HEK293 (cell line): ENCODE measurements around the gene STUB1.

ENCODE experiments used
- KLF1 ChIP-seq: fragments of 450-650 bp; formaldehyde crosslinking; IDR thresholded peaks from 2 replicates; pipeline ENCODE4 v1.5.1; 2016; ENCODE audit warnings: missing biosample characterization, missing genetic modification characterization
- KLF16 ChIP-seq: fragments of 450-650 bp; formaldehyde crosslinking; IDR thresholded peaks from 2 replicates; pipeline ENCODE4 v1.5.1; 2017; ENCODE audit warnings: missing biosample characterization, missing genetic modification characterization
- MYNN ChIP-seq: fragments of 450-650 bp; formaldehyde crosslinking; IDR thresholded peaks from 2 replicates; pipeline ENCODE4 v1.5.1; 2016; ENCODE audit warnings: missing biosample characterization, missing genetic modification characterization, borderline replicate concordance
- SCRT2 ChIP-seq: fragments of 450-650 bp; formaldehyde crosslinking; IDR thresholded peaks from 2 replicates; pipeline ENCODE4 v1.5.1; 2016; ENCODE audit warnings: missing biosample characterization, missing genetic modification characterization
- SETDB1 ChIP-seq: IDR thresholded peaks from one replicate; pipeline ENCODE4 v1.6.1; 2017; ENCODE audit warnings: mild to moderate bottlenecking, low read length, moderate library complexity, mixed read lengths; ENCODE audit not compliant: insufficient read length
- SP7 ChIP-seq: fragments of 450-650 bp; formaldehyde crosslinking; IDR thresholded peaks from 2 replicates; pipeline ENCODE4 v1.5.1; 2016; ENCODE audit warnings: missing biosample characterization, missing genetic modification characterization
- ZNF121 ChIP-seq: fragments of 450-650 bp; formaldehyde crosslinking; IDR thresholded peaks from 2 replicates; pipeline ENCODE4 v1.5.1; 2016; ENCODE audit warnings: missing biosample characterization, missing genetic modification characterization
- ZNF202 ChIP-seq: fragments of 450-650 bp; formaldehyde crosslinking; IDR thresholded peaks from 2 replicates; pipeline ENCODE4 v1.5.1; 2016; ENCODE audit warnings: missing biosample characterization, missing genetic modification characterization, borderline replicate concordance
- ZNF221 ChIP-seq: fragments of 450-650 bp; formaldehyde crosslinking; IDR thresholded peaks from 2 replicates; pipeline ENCODE4 v1.5.1; 2017; ENCODE audit warnings: missing biosample characterization, missing genetic modification characterization, borderline replicate concordance
- ZNF341 ChIP-seq: fragments of 450-650 bp; formaldehyde crosslinking; IDR thresholded peaks from 2 replicates; pipeline ENCODE4; 2016; ENCODE audit warnings: low read depth, missing biosample characterization, missing genetic modification characterization
- ZNF391 ChIP-seq: fragments of 450-650 bp; formaldehyde crosslinking; IDR thresholded peaks from 2 replicates; pipeline ENCODE4 v1.5.1; 2016; ENCODE audit warnings: low read depth, missing biosample characterization, missing genetic modification characterization, borderline replicate concordance
- ZNF571 ChIP-seq: fragments of 450-650 bp; formaldehyde crosslinking; IDR thresholded peaks from 2 replicates; pipeline ENCODE4 v1.5.0; 2017; ENCODE audit warnings: missing biosample characterization, missing genetic modification characterization
- ZNF624 ChIP-seq: fragments of 450-650 bp; formaldehyde crosslinking; IDR thresholded peaks from 2 replicates; pipeline ENCODE4 v1.5.1; 2017; ENCODE audit warnings: missing biosample characterization, missing genetic modification characterization
- ZNF660 ChIP-seq: fragments of 450-650 bp; IDR thresholded peaks from 2 replicates; pipeline ENCODE4 v1.5.1; 2018; ENCODE audit warnings: missing biosample characterization, mild to moderate bottlenecking, missing genetic modification characterization
- ZNF664 ChIP-seq: fragments of 450-650 bp; formaldehyde crosslinking; IDR thresholded peaks from 2 replicates; pipeline ENCODE4 v1.5.1; 2016; ENCODE audit warnings: missing biosample characterization, missing genetic modification characterization
- ZNF791 ChIP-seq: fragments of 450-650 bp; formaldehyde crosslinking; IDR thresholded peaks from 2 replicates; pipeline ENCODE4 v1.5.1; 2016; ENCODE audit warnings: missing biosample characterization, missing genetic modification characterization
- ZNF792 ChIP-seq: fragments of 450-650 bp; formaldehyde crosslinking; IDR thresholded peaks from 2 replicates; pipeline ENCODE4 v1.5.1; 2016; ENCODE audit warnings: missing biosample characterization, missing genetic modification characterization
- ZSCAN23 ChIP-seq: fragments of 450-650 bp; formaldehyde crosslinking; IDR thresholded peaks from 2 replicates; pipeline ENCODE4 v1.5.1; 2016; ENCODE audit warnings: missing biosample characterization, missing genetic modification characterization
- TF ChIP-seq, protein P1 (sequence below): IDR thresholded peaks from 2 replicates; pipeline ENCODE4 v1.6.1; 2011; ENCODE audit warnings: mild to moderate bottlenecking, low read depth, low read length, borderline replicate concordance
- TF ChIP-seq, protein P2 (sequence below): fragments of 450-650 bp; formaldehyde crosslinking; IDR thresholded peaks from 2 replicates; pipeline ENCODE4 v1.5.1; 2016; ENCODE audit warnings: missing biosample characterization, missing genetic modification characterization
- TF ChIP-seq, protein P3 (sequence below): fragments of 450-650 bp; formaldehyde crosslinking; IDR thresholded peaks from 2 replicates; pipeline ENCODE4 v1.5.1; 2016; ENCODE audit warnings: missing biosample characterization, missing genetic modification characterization, borderline replicate concordance
- TF ChIP-seq, protein P4 (sequence below): fragments of 450-650 bp; formaldehyde crosslinking; IDR thresholded peaks from 2 replicates; pipeline ENCODE4 v1.5.1; 2016; ENCODE audit warnings: missing biosample characterization, missing genetic modification characterization
- TF ChIP-seq, protein P5 (sequence below): fragments of 450-650 bp; formaldehyde crosslinking; IDR thresholded peaks from 2 replicates; pipeline ENCODE4 v1.5.1; 2016; ENCODE audit warnings: missing biosample characterization, missing genetic modification characterization
- TF ChIP-seq, protein P6 (sequence below): fragments of 450-650 bp; formaldehyde crosslinking; IDR thresholded peaks from 2 replicates; pipeline ENCODE4 v1.5.1; 2016; ENCODE audit warnings: missing biosample characterization, missing genetic modification characterization, borderline replicate concordance

Gene STUB1

DNA sequence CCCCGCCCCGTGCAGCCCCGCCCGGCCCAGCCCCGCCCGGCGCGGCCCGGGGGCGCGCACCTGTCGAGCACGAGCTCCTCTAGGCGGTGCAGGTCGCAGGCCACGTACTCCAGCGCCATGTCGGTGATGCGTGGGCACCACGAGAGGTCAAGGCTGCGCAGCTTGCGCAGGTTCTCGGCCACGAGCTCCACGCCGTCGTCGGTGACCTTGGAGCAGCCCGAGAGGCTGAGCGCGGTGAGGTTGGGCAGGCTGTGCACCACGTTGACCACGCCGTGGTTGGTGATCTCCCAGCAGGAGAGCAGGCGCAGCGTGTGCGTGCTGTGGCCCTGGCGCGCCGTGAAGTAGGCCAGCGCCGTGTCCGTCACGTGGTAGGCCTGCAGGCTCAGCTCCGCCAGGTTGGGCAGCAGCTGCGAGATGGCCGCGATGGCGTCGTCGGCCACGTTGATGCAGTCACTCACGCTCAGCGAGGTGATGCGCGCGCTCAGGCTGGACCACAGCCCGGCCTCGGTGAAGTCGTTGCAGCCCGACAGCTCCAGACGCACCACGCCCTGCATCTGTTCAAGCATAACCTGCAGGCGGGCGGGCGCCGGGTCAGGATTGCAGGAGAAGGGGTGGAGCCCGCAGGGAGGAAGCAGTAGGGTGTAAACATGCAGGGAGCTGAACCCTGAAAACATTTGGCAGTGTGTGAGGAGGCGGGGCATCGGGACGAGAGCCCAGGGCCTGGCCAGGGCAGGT, 15.3 kb downstream of the STUB1 start (continued):
- TF ChIP-seq KLF1 (tag by site-specific recombination) (peak; percentile 99), ZNF202 (no peak), SP7 (tag by site-specific recombination) (peak; percentile 58), KLF16 (tag by site-specific recombination) (0 out of 2 replicates have a peak, but pooled peaks have one; percentile 17), SETDB1 (no peak), ZNF664 (tag by site-specific recombination) (no peak), ZNF791 (tag by site-specific recombination) (no peak), ZNF624 (tag by site-specific recombination) (no peak), ZNF792 (no peak), ZNF660 (tag by site-specific recombination) (no peak), ZNF221 (tag by site-specific recombination) (no peak), ZNF341 (tag by site-specific recombination) (no peak), SCRT2 (tag by site-specific recombination) (peak; percentile 74), ZSCAN23 (tag by site-specific recombination) (no peak), ZNF571 (tag by site-specific recombination) (no peak), ZNF391 (tag by site-specific recombination) (peak; percentile 70; the same call in 1 of the 2 replicates), ZNF121 (tag by site-specific recombination) (no peak), MYNN (tag by site-specific recombination) (no peak)
- TF ChIP-seq, protein P1, sequence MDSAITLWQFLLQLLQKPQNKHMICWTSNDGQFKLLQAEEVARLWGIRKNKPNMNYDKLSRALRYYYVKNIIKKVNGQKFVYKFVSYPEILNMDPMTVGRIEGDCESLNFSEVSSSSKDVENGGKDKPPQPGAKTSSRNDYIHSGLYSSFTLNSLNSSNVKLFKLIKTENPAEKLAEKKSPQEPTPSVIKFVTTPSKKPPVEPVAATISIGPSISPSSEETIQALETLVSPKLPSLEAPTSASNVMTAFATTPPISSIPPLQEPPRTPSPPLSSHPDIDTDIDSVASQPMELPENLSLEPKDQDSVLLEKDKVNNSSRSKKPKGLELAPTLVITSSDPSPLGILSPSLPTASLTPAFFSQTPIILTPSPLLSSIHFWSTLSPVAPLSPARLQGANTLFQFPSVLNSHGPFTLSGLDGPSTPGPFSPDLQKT: no peak
- TF ChIP-seq, protein P2, sequence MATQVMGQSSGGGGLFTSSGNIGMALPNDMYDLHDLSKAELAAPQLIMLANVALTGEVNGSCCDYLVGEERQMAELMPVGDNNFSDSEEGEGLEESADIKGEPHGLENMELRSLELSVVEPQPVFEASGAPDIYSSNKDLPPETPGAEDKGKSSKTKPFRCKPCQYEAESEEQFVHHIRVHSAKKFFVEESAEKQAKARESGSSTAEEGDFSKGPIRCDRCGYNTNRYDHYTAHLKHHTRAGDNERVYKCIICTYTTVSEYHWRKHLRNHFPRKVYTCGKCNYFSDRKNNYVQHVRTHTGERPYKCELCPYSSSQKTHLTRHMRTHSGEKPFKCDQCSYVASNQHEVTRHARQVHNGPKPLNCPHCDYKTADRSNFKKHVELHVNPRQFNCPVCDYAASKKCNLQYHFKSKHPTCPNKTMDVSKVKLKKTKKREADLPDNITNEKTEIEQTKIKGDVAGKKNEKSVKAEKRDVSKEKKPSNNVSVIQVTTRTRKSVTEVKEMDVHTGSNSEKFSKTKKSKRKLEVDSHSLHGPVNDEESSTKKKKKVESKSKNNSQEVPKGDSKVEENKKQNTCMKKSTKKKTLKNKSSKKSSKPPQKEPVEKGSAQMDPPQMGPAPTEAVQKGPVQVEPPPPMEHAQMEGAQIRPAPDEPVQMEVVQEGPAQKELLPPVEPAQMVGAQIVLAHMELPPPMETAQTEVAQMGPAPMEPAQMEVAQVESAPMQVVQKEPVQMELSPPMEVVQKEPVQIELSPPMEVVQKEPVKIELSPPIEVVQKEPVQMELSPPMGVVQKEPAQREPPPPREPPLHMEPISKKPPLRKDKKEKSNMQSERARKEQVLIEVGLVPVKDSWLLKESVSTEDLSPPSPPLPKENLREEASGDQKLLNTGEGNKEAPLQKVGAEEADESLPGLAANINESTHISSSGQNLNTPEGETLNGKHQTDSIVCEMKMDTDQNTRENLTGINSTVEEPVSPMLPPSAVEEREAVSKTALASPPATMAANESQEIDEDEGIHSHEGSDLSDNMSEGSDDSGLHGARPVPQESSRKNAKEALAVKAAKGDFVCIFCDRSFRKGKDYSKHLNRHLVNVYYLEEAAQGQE (tag by site-specific recombination): no peak
- TF ChIP-seq, protein P3, sequence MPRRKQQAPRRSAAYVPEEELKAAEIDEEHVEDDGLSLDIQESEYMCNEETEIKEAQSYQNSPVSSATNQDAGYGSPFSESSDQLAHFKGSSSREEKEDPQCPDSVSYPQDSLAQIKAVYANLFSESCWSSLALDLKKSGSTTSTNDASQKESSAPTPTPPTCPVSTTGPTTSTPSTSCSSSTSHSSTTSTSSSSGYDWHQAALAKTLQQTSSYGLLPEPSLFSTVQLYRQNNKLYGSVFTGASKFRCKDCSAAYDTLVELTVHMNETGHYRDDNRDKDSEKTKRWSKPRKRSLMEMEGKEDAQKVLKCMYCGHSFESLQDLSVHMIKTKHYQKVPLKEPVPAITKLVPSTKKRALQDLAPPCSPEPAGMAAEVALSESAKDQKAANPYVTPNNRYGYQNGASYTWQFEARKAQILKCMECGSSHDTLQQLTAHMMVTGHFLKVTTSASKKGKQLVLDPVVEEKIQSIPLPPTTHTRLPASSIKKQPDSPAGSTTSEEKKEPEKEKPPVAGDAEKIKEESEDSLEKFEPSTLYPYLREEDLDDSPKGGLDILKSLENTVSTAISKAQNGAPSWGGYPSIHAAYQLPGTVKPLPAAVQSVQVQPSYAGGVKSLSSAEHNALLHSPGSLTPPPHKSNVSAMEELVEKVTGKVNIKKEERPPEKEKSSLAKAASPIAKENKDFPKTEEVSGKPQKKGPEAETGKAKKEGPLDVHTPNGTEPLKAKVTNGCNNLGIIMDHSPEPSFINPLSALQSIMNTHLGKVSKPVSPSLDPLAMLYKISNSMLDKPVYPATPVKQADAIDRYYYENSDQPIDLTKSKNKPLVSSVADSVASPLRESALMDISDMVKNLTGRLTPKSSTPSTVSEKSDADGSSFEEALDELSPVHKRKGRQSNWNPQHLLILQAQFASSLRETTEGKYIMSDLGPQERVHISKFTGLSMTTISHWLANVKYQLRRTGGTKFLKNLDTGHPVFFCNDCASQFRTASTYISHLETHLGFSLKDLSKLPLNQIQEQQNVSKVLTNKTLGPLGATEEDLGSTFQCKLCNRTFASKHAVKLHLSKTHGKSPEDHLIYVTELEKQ (tag by site-specific recombination): no peak
- TF ChIP-seq, protein P4, sequence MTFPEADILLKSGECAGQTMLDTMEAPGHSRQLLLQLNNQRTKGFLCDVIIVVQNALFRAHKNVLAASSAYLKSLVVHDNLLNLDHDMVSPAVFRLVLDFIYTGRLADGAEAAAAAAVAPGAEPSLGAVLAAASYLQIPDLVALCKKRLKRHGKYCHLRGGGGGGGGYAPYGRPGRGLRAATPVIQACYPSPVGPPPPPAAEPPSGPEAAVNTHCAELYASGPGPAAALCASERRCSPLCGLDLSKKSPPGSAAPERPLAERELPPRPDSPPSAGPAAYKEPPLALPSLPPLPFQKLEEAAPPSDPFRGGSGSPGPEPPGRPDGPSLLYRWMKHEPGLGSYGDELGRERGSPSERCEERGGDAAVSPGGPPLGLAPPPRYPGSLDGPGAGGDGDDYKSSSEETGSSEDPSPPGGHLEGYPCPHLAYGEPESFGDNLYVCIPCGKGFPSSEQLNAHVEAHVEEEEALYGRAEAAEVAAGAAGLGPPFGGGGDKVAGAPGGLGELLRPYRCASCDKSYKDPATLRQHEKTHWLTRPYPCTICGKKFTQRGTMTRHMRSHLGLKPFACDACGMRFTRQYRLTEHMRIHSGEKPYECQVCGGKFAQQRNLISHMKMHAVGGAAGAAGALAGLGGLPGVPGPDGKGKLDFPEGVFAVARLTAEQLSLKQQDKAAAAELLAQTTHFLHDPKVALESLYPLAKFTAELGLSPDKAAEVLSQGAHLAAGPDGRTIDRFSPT (tag by site-specific recombination): peak; percentile 46; the same call in 1 of the 2 replicates
- TF ChIP-seq, protein P5, sequence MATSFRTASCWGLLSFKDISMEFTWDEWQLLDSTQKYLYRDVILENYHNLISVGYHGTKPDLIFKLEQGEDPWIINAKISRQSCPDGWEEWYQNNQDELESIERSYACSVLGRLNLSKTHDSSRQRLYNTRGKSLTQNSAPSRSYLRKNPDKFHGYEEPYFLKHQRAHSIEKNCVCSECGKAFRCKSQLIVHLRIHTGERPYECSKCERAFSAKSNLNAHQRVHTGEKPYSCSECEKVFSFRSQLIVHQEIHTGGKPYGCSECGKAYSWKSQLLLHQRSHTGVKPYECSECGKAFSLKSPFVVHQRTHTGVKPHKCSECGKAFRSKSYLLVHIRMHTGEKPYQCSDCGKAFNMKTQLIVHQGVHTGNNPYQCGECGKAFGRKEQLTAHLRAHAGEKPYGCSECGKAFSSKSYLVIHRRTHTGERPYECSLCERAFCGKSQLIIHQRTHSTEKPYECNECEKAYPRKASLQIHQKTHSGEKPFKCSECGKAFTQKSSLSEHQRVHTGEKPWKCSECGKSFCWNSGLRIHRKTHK (tag by site-specific recombination): no peak
- TF ChIP-seq, protein P6, sequence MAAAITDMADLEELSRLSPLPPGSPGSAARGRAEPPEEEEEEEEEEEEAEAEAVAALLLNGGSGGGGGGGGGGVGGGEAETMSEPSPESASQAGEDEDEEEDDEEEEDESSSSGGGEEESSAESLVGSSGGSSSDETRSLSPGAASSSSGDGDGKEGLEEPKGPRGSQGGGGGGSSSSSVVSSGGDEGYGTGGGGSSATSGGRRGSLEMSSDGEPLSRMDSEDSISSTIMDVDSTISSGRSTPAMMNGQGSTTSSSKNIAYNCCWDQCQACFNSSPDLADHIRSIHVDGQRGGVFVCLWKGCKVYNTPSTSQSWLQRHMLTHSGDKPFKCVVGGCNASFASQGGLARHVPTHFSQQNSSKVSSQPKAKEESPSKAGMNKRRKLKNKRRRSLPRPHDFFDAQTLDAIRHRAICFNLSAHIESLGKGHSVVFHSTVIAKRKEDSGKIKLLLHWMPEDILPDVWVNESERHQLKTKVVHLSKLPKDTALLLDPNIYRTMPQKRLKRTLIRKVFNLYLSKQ (tag by site-specific recombination): no peak
